Vagina (tissue), 2 donors: ENCODE results near the gene PLA2R1. TPM values are rescaled to one million over a fixed set of nuclear protein-coding genes. Genes with fewer than 3 reads are reported as not detected.

ENCODE experiments used
- DNase-seq, 2 donors: peaks; one replicate each; pipeline ENCODE4 v3.0.0-alpha.2; 2017; ENCODE audit errors: extremely low spot score in 2 of 2
- H3K27ac ChIP-seq: fragments of 200-600 bp; sonication (generic); one replicate; pipeline ENCODE4 v1.5.1; 2019
- H3K27me3 ChIP-seq: fragments of 200-600 bp; sonication (generic); one replicate; pipeline ENCODE4 v1.5.1; 2019
- H3K36me3 ChIP-seq, 2 donors: fragments of 200-600 bp; sonication (generic); one replicate each; pipeline ENCODE4 v1.5.1; 2017 to 2019
- H3K4me1 ChIP-seq: fragments of 200-600 bp; sonication (generic); one replicate; pipeline ENCODE4 v1.5.1; 2019
- H3K4me3 ChIP-seq, 2 donors: fragments of 200-600 bp; sonication (generic); 1 replicate in 1 of 2; 2 replicates in 1 of 2; pipeline ENCODE4 v1.5.1; 2016 to 2019
- H3K9me3 ChIP-seq: fragments of 200-600 bp; sonication (generic); one replicate; pipeline ENCODE4 v1.5.1; 2019
- POLR2A ChIP-seq, 2 donors: fragments of 450-650 bp; IDR thresholded peaks; one replicate each; pipeline ENCODE4 v1.6.1; 2017; ENCODE audit warnings: antibody characterized with exemption in 2 of 2, mild to moderate bottlenecking in 2 of 2, moderate library complexity in 2 of 2
- POLR2AphosphoS5 ChIP-seq, 2 donors: sonication (generic); formaldehyde crosslinking; IDR thresholded peaks; one replicate each; pipeline ENCODE4 v1.9.0; 2017; ENCODE audit warnings: antibody characterized with exemption in 2 of 2, mild to moderate bottlenecking in 2 of 2, low read depth in 1 of 2; ENCODE audit not compliant: insufficient read depth in 1 of 2
- intact Hi-C: fragments of 100-400 bp; cut with DNase I; formaldehyde crosslinking; loops from one replicate; pipeline ENCODE4 v1.15.1; 2023
- total RNA-seq: library from RNA; depleted of rRNA; stranded (reverse); fragments of >200 nt; gene quantifications from one replicate; pipeline ENCODE4 v1.2.3, GENCODE V29; 2016
- TF ChIP-seq, protein P1 (sequence below), 3 experiments: fragments of 450-650 bp in 2 of 3; fragments of 200-600 bp in 1 of 3; sonication (generic) in 1 of 3; IDR thresholded peaks; one replicate each; pipeline ENCODE4 v1.5.1; 2017 to 2019; ENCODE audit warnings: antibody characterized with exemption in 3 of 3, mild to moderate bottlenecking in 2 of 3, moderate library complexity in 2 of 3

The PLA2R1 gene
- total RNA-seq, 1 donor from 2014 or later = 24.3 TPM

GRCh38 chr2:160005476-160005875 lies 56.9 kb downstream of the PLA2R1 start:
- Histone ChIP-seq H3K27ac (no peak overlapping the region), H3K4me1 (no peaks in the 10 kb centered on the region), H3K4me3 (no peak overlapping the region), H3K9me3 (no peaks in the 10 kb centered on the region), H3K27me3 (no peaks in the 10 kb centered on the region), H3K36me3 (peaks cover 0 to 17% of the 10 kb centered on the region in 2 donors)
- DNase-seq = no peak
- intact Hi-C loops = no loop called here
- TF ChIP-seq, protein P1, sequence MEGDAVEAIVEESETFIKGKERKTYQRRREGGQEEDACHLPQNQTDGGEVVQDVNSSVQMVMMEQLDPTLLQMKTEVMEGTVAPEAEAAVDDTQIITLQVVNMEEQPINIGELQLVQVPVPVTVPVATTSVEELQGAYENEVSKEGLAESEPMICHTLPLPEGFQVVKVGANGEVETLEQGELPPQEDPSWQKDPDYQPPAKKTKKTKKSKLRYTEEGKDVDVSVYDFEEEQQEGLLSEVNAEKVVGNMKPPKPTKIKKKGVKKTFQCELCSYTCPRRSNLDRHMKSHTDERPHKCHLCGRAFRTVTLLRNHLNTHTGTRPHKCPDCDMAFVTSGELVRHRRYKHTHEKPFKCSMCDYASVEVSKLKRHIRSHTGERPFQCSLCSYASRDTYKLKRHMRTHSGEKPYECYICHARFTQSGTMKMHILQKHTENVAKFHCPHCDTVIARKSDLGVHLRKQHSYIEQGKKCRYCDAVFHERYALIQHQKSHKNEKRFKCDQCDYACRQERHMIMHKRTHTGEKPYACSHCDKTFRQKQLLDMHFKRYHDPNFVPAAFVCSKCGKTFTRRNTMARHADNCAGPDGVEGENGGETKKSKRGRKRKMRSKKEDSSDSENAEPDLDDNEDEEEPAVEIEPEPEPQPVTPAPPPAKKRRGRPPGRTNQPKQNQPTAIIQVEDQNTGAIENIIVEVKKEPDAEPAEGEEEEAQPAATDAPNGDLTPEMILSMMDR (IDR thresholded peaks at IDR 0.05) = no peak
- TF ChIP-seq POLR2AphosphoS5 (IDR thresholded peaks at IDR 0.05; ENCODE audit: insufficient read depth in 1 of 2, low read depth in 1 of 2) (no peak), POLR2A (IDR thresholded peaks at IDR 0.05) (no peak)

- Histone ChIP-seq H3K36me3 (no peaks in the 10 kb centered on the region), H3K27me3 (no peaks in the 10 kb centered on the region), H3K4me1 (no peaks in the 10 kb centered on the region), H3K4me3 (no peak overlapping the region), H3K27ac (no peak overlapping the region), H3K9me3 (no peaks in the 10 kb centered on the region)
- intact Hi-C loops = no loop called here
- TF ChIP-seq POLR2A (IDR thresholded peaks at IDR 0.05) = no peak
- no peak for TF ChIP-seq POLR2AphosphoS5 (IDR thresholded peaks at IDR 0.05; ENCODE audit: insufficient read depth in 1 of 2, low read depth in 1 of 2)
- TF ChIP-seq, protein P1 (IDR thresholded peaks at IDR 0.05) = no peak
- no peak for DNase-seq
These were observed 63.5 kb downstream of the PLA2R1 start for GRCh38 chr2:159998961-159999360.

- no peaks in the 10 kb centered on the region for H3K27me3 ChIP-seq
- no peaks in the 10 kb centered on the region for H3K4me1 ChIP-seq
- no peak overlapping the region for H3K27ac ChIP-seq
- TF ChIP-seq POLR2AphosphoS5 (IDR thresholded peaks at IDR 0.05; ENCODE audit: insufficient read depth in 1 of 2, low read depth in 1 of 2) = no peak
- no peak for TF ChIP-seq POLR2A (IDR thresholded peaks at IDR 0.05)
- TF ChIP-seq, protein P1 (IDR thresholded peaks at IDR 0.05) = no peak
- no peaks in the 10 kb centered on the region for H3K9me3 ChIP-seq
- intact Hi-C loops = no loop called here
- no peaks in the 10 kb centered on the region for H3K36me3 ChIP-seq
- no peak for DNase-seq
- H3K4me3 ChIP-seq = no peak overlapping the region
These were observed 64.2 kb downstream of the PLA2R1 start for GRCh38 chr2:159998243-159998642.

- H3K27ac ChIP-seq = no peak overlapping the region
- intact Hi-C loops = no loop called here
These were observed 65.4 kb downstream of the PLA2R1 start for GRCh38 chr2:159996792-159997546.

DNA sequence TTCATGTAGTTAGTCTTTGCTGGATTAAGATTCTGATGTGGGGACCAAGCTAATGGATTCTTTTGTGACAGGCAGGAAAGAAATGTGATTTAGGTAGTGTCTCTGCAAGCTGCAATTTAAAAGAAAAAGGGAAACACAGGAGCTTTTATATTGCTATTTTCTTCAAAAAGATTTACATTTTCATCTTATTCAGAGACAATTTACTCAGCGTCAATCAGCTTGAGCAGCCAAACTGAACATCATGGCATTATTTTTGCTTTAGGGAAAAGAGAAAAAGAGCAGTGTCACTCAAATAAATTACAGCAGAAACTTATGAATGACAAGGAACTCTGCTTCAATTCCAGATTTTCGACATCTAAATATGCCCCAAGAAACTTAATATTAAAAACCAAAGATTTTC lies 67.4 kb downstream of the PLA2R1 start:
- intact Hi-C loops = no loop called here
- Histone ChIP-seq H3K27ac (no peak overlapping the region), H3K4me1 (no peaks in the 10 kb centered on the region), H3K4me3 (no peak overlapping the region), H3K27me3 (no peaks in the 10 kb centered on the region), H3K36me3 (no peaks in the 10 kb centered on the region), H3K9me3 (no peaks in the 10 kb centered on the region)
- DNase-seq = no peak
- TF ChIP-seq POLR2AphosphoS5 (IDR thresholded peaks at IDR 0.05; ENCODE audit: insufficient read depth in 1 of 2, low read depth in 1 of 2) (no peak), POLR2A (IDR thresholded peaks at IDR 0.05) (no peak)
- TF ChIP-seq, protein P1 (IDR thresholded peaks at IDR 0.05) = no peak

More at GRCh38 chr2:159996792-159997546, 65.4 kb downstream of the PLA2R1 start:
- H3K4me3 ChIP-seq = no peak overlapping the region
- H3K27me3 ChIP-seq = no peaks in the 10 kb centered on the region
- DNase-seq = no peak
- no peaks in the 10 kb centered on the region for H3K4me1 ChIP-seq
- no peaks in the 10 kb centered on the region for H3K36me3 ChIP-seq
- TF ChIP-seq, protein P1 (IDR thresholded peaks at IDR 0.05) = no peak
- TF ChIP-seq POLR2A (IDR thresholded peaks at IDR 0.05) = no peak
- TF ChIP-seq POLR2AphosphoS5 (IDR thresholded peaks at IDR 0.05; ENCODE audit: insufficient read depth in 1 of 2, low read depth in 1 of 2) = no peak
- no peaks in the 10 kb centered on the region for H3K9me3 ChIP-seq
